CD4-positive, alpha-beta T cell (primary cell): Measurements from ENCODE around the gene NFX1. TPM values are rescaled to one million over a fixed set of nuclear protein-coding genes. Genes with fewer than 3 reads are reported as not detected.

Experiments
- ATAC-seq: fragments of 200-7000 bp; cut with Tn5 transposase; one replicate; pipeline ENCODE4 v1.10.0; 2022; ENCODE audit warnings: mild to moderate bottlenecking; ENCODE audit not compliant: poor library complexity
- CTCF ChIA-PET: fragments of 350-600 bp; sonication (Branson Sonifier 250); formaldehyde crosslinking; loops from one replicate; lab custom pipeline; 2021; ENCODE audit warnings: antibody characterized with exemption, inconsistent platforms; lab: Charles Lee
- POLR2A ChIA-PET: fragments of 350-600 bp; sonication (Branson Sonifier 250); formaldehyde crosslinking; loops from one replicate; lab custom pipeline; 2021; ENCODE audit warnings: antibody characterized with exemption, inconsistent platforms; lab: Charles Lee
- DNase-seq, 14 experiments: peaks; one replicate each; pipeline ENCODE4 v3.0.0-alpha.2; 2013 to 2020; ENCODE audit warnings: mixed read lengths in 2 of 14
- H3K27ac ChIP-seq, 2 donors: one replicate each; pipeline versions ENCODE4 v1.5.1 to v1.7.0; 2013; ENCODE audit warnings: low read length in 2 of 2, low read depth in 1 of 2, mild to moderate bottlenecking in 1 of 2
- H3K27me3 ChIP-seq, 2 experiments: 1 replicate in 1 of 2; 2 replicates in 1 of 2; pipeline versions ENCODE4 v1.6.1 to v1.7.0; 2013; ENCODE audit warnings: low read length in 2 of 2, control low read depth in 1 of 2, mild to moderate bottlenecking in 1 of 2, moderate library complexity in 1 of 2; ENCODE audit not compliant: insufficient read depth in 2 of 2, control insufficient read depth in 1 of 2
- H3K36me3 ChIP-seq: one replicate; pipeline ENCODE4 v1.6.1; 2013; ENCODE audit warnings: low read length, control low read depth; ENCODE audit not compliant: insufficient read depth
- H3K4me1 ChIP-seq: one replicate; pipeline ENCODE4 v1.6.1; 2013; ENCODE audit warnings: low read length, control low read depth; ENCODE audit not compliant: insufficient read depth
- H3K4me3 ChIP-seq: one replicate; pipeline ENCODE4 v1.5.1; 2013; ENCODE audit warnings: mild to moderate bottlenecking, low read length, moderate library complexity
- H3K9me3 ChIP-seq, 2 experiments: 1 replicate in 1 of 2; 2 replicates in 1 of 2; pipeline versions ENCODE4 v1.6.1 to v1.7.0; 2013; ENCODE audit warnings: low read length in 2 of 2, mild to moderate bottlenecking in 2 of 2, control low read depth in 1 of 2, moderate library complexity in 1 of 2; ENCODE audit not compliant: control insufficient read depth in 1 of 2, insufficient read depth in 1 of 2
- H3K27ac Mint-ChIP-seq: one replicate; pipeline ENCODE4 v1.8.0; 2020; ENCODE audit warnings: mixed read lengths
- H3K27me3 Mint-ChIP-seq: one replicate; pipeline ENCODE4 v1.8.0; 2021; ENCODE audit warnings: mixed read lengths
- H3K36me3 Mint-ChIP-seq: one replicate; pipeline ENCODE4 v1.8.0; 2021; ENCODE audit warnings: low read depth, mixed read lengths
- H3K4me1 Mint-ChIP-seq: one replicate; pipeline ENCODE4 v1.8.0; 2021; ENCODE audit warnings: low read depth, mixed read lengths
- H3K4me3 Mint-ChIP-seq: one replicate; pipeline ENCODE4 v1.8.0; 2020; ENCODE audit warnings: mild to moderate bottlenecking, mixed read lengths
- H3K9me3 Mint-ChIP-seq: one replicate; pipeline ENCODE4 v1.8.0; 2020; ENCODE audit warnings: mixed read lengths
- CTCF ChIP-seq: fragments of 200-600 bp; IDR thresholded peaks from one replicate; pipeline ENCODE4 v1.8.0; 2022; ENCODE audit warnings: antibody characterized with exemption, mild to moderate bottlenecking
- intact Hi-C, 2 experiments: fragments of 100-400 bp; cut with DNase I in 1 of 2; cut with micrococcal nuclease in 1 of 2; formaldehyde crosslinking; loops; one replicate each; pipeline versions ENCODE4 v1.15.1 to v1.9.0; 2023 to 2025; cut with DNase I, micrococcal nuclease
- total RNA-seq, 174 experiments: library from RNA in 2 of 174; stranded (reverse) in 2 of 174; gene quantifications; one replicate each; pipeline ENCODE4 v1.2.3 and lab custom pipeline; 2021 to 2026

Gene NFX1
- total RNA-seq, 2 experiments from 2014 or later = 33.1 to 34.1 TPM

- H3K9me3 Mint-ChIP-seq = no peaks in the 10 kb centered on the region
- no peak overlapping the region for H3K27ac ChIP-seq
- no peaks in the 10 kb centered on the region for H3K27me3 ChIP-seq
- ChIA-PET CTCF (no interaction called here), POLR2A (no interaction called here)
- H3K4me3 ChIP-seq = no peak overlapping the region
- ATAC-seq (no peak), DNase-seq (no peak)
- TF ChIP-seq CTCF = no peak
- H3K4me1 Mint-ChIP-seq = peaks cover 17% of the 10 kb centered on the region
- no peaks in the 10 kb centered on the region for H3K4me1 ChIP-seq
- intact Hi-C loops = no loop called here
- H3K36me3 Mint-ChIP-seq = peaks cover 92% of the 10 kb centered on the region
- no peaks in the 10 kb centered on the region for H3K9me3 ChIP-seq
- H3K36me3 ChIP-seq = peaks cover 78% of the 10 kb centered on the region
- no peak overlapping the region for H3K4me3 Mint-ChIP-seq
- no peaks in the 10 kb centered on the region for H3K27me3 Mint-ChIP-seq
- no peak overlapping the region for H3K27ac Mint-ChIP-seq
Observed at GRCh38 chr9:33255471-33255870, 34.8 kb upstream of the NFX1 start.

GRCh38 chr9:33256236-33256635, 34.1 kb upstream of the NFX1 start:
- ChIA-PET POLR2A (no interaction called here), CTCF (no interaction called here)
- DNase-seq (no peak), ATAC-seq (no peak)
- no peaks in the 10 kb centered on the region for H3K27me3 ChIP-seq
- H3K4me1 Mint-ChIP-seq = peaks cover 20% of the 10 kb centered on the region
- H3K27ac ChIP-seq = no peak overlapping the region
- H3K9me3 ChIP-seq = no peaks in the 10 kb centered on the region
- intact Hi-C loops = no loop called here
- peaks cover 85% of the 10 kb centered on the region for H3K36me3 ChIP-seq
- no peaks in the 10 kb centered on the region for H3K4me1 ChIP-seq
- no peak for TF ChIP-seq CTCF
- H3K27ac Mint-ChIP-seq = no peak overlapping the region
- no peaks in the 10 kb centered on the region for H3K27me3 Mint-ChIP-seq
- H3K9me3 Mint-ChIP-seq = no peaks in the 10 kb centered on the region
- H3K36me3 Mint-ChIP-seq = peaks cover 92% of the 10 kb centered on the region
- H3K4me3 ChIP-seq = no peak overlapping the region
- H3K4me3 Mint-ChIP-seq = no peak overlapping the region

- no peak overlapping the region for H3K4me3 Mint-ChIP-seq
- no peak for TF ChIP-seq CTCF
- H3K36me3 ChIP-seq = peaks cover 94% of the 10 kb centered on the region
- no peak for ATAC-seq
- peaks cover 21% of the 10 kb centered on the region for H3K4me1 Mint-ChIP-seq
- no peaks in the 10 kb centered on the region for H3K27me3 Mint-ChIP-seq
- ChIA-PET POLR2A (interaction anchor here (1.6 kb wide), 1 partner anchor 24 kb away, joined by 3 read pairs; no protein-coding TSS in a partner anchor), CTCF (no interaction called here)
- H3K36me3 Mint-ChIP-seq = peaks cover 95% of the 10 kb centered on the region
- DNase-seq = no peak
- no peaks in the 10 kb centered on the region for H3K27me3 ChIP-seq
- H3K9me3 Mint-ChIP-seq = no peaks in the 10 kb centered on the region
- no peak overlapping the region for H3K4me3 ChIP-seq
- no peaks in the 10 kb centered on the region for H3K9me3 ChIP-seq
- H3K27ac Mint-ChIP-seq = no peak overlapping the region
- H3K27ac ChIP-seq = no peak overlapping the region
- intact Hi-C loops = no loop called here
- no peaks in the 10 kb centered on the region for H3K4me1 ChIP-seq
Observed at GRCh38 chr9:33257276-33257675, 33.0 kb upstream of the NFX1 start.
